Stimulated activated CD4-positive, alpha-beta T cell treated with anti-CD3 and anti-CD28 coated beads, Interleukin-2, amount 100 ng/mL, for 48 hours (primary cell): ENCODE measurements around the gene IGF1R.
A peak's percentile ranks its signal among the peaks of the same experiment; 100 is the strongest.

Experiments used
- DNase-seq, 2 donors: peaks; one replicate each; pipeline ENCODE4 v3.0.0-alpha.2; 2020

Gene IGF1R

DNA sequence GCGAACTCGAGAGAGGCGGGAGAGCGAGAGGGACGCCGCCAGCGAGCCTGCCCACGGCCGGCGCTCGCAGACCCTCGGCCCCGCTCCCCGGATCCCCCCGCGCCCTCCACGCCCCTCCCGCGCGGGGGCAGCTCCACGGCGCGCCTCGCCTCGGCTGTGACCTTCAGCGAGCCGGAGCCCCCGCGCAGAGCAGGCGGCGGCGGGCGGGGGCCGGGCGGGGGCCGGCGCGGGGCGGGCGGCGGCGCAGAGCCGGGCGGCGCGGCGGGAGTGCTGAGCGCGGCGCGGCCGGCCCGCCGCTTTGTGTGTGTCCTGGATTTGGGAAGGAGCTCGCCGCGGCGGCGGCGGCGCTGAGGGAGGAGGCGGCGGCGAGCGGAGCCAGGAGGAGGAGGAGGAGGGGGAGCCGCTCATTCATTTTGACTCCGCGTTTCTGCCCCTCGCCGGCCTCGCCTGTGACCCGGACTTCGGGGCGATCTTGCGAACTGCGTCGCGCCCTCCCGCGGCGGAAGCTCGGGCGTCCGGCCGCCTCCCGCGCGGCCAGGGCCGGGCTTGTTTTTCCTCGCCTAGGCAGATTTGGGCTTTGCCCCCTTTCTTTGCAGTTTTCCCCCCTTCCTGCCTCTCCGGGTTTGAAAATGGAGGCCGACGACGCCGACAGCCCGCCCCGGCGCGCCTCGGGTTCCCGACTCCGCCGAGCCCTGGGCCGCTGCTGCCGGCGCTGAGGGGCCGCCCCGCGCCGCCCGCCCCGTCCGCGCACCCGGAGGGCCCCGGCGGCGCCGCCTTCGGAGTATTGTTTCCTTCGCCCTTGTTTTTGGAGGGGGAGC lies 524 bp downstream of the IGF1R start:
- DNase-seq, result peak in 1 of 2 donors; percentile 41

DNA sequence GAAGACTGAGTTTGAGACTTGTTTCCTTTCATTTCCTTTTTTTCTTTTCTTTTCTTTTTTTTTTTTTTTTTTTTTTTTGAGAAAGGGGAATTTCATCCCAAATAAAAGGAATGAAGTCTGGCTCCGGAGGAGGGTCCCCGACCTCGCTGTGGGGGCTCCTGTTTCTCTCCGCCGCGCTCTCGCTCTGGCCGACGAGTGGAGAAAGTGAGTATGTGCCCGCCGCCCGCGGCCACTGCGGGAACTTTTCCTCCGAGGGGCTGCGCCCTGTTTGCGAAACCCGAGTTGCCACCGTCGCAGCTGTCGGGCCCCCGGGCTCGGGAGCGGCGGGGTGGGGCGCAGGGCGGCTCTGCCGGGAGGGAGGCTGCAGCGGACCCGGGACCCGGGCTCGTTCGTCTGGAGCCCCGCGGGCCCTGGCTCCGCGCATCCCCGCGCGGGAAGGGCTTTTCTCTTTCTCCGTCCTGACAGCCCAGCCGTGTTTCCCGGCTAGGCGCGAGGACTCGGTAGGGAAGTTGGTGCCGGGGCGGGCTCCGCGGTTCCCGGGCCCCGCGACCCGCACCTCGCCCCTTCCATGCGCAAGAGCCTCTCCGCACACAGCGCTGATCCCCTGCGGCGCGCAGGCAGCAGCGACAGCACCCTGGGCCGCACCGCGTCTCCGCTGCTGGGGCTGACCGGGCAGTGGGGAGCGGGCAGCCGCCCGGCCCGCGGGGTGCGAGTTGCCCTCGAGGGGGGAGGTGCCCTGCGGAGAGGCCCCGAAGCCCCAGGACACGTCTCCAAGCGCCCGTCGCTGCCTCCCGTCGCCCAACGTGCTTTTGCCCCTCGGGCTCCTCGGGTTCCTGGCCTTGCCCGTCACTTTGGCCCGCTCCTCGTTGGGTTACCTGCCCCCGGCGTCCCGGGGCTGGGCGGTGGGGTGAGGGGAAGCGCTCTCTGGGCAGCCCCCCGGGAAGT lies 1.4 kb downstream of the IGF1R start:
- DNase-seq, result peak in 1 of 2 donors; percentile 36

DNA sequence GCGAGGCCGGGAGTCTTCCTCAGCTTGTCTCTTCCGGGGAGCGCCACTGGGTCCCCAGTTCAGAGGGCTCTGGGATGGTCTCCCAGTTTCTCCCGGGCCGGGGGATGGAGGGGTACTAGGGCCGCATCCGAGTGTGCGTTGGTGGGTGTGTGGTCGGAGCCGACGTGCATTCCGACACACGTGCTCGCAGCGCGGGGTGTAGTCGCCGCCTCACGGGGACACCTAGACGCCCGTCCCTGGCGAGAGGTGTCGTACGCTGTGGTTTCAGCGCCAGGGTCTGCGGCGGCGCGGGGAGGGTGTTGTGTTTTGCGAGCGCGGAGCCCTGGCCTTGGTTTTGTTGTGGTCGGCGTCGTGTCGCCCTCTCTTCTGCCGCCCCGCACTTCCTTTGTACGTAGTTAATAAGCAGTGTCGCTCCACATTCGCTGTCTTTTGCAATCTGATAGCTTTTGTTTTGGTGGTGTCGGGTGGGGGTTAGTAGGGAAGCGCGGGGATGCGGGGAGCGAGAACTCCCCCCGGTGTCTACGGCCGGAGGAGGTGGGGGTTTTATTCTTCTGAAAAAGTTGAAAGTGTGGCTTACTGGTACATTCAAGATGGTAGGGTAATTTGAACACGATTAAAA lies 2.2 kb downstream of the IGF1R start:
- peak in 1 of 2 donors; percentile 31 for DNase-seq

DNA sequence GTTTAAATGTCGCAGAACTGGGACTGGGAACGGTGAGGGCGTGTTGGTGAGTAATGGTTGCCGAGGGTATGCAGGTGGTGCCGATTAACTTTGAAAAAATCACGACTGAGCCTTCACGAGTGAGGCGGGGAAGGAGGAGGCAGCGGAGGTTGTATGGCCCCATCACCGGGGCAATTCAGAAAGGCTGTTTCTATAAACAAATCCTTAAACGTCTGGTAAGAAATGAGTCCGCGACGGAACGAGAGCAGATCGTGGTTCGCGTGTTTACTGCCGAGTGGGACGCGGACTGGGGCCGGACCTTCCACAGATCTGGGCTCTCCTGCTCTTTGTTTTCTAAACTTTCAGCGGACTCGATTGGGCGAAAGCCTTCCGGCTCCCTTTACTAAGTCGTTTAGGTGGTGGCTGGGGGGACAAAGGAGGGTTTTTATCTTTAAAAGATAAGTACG lies 2.7 kb downstream of the IGF1R start:
- DNase-seq, result no peak

DNA sequence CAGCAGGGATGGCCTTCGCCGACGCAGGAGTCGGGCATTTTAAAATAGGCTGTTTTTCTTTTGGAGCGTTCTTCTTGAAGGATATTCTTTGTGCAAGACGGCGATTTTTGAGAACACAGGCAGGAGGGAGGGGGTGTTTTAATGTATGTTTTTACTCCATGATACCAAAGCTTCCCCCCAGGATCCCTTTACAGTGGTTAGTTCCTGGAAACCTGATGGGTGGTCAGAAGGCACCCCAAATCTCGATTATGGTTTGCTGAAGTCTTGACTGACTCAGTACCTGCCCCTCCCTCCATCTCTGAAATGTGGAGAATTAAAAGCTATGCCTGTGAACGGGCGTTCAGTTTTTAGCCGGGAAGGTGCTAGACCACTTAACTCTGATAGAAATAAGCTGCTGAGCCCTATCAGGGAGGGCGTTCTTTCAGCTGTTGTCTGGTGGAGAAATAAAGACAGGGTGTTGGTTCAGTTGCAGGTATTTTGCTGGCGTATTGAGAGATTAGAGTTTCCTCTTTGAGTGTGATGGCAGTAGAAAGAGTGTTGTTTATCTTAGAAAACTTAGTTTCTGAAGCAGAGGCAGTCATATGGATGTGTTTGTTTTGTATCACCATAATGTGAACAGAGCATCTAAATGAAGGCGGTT lies 3.4 kb downstream of the IGF1R start:
- no peak for DNase-seq

DNA sequence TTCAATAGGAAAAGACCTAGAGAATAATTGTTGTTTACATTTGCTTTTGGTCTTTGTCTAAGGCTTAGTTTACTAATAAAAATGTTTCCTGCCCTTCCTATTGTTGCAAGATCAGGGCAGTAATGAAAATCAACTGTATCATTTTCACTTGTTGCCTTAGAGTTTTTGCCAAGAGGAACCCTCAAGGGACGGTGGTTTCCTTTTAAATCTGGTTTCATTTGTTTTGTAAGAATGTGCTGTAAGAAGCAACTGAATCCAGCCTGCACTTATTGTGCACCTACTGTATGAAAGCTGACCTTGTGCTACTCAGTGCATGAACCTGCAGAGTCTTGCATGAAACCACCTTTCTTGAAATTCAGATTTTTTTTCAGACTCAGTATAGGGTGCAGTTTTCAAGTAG lies 5.3 kb downstream of the IGF1R start:
- DNase-seq, result no peak

DNA sequence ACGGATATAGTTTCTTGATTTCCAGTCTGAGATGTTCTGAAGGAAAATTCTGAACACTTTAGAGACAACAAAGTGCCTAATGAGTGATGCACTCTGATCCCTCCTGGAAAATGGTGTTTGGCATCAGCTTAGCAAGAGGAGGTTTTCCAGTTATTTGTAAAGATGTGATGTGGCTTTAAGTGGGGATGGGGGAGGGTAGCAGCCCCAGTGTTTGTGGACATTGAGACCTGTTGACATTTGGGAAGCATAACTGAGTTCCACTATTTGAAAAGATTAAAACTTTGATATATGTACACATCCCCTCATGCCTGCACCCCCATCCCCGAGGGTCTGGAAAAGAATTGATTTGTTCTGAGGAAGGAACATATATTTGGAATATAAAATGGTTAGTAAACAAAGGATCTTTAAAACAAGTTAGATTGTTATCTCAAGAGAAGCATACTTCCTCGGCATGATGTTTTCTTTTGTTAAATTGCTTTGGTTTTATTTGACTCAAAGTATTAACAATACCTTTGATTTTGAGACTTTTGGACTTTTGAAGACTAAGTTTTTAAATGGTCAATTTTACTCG lies 6.5 kb downstream of the IGF1R start:
- DNase-seq, result no peak

DNA sequence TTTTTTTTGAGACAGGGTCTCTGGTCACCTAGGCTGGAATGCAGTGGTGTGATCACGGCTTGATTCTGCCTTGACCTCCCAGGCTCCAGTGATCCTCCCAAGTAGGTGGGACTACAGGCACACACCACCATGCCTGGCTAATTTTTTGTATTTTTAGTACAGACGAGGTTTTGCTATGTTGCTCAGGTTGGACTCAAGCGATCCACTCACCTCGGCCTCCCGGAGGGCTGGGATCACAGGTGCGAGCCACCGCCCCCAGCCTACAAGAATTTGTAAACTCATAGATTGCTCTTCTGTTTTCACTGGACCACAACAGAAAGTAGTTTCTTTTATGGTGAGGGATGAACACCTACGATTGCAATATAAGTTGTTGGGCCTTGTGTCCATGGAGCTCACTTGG lies 7.4 kb downstream of the IGF1R start:
- DNase-seq, result no peak

DNA sequence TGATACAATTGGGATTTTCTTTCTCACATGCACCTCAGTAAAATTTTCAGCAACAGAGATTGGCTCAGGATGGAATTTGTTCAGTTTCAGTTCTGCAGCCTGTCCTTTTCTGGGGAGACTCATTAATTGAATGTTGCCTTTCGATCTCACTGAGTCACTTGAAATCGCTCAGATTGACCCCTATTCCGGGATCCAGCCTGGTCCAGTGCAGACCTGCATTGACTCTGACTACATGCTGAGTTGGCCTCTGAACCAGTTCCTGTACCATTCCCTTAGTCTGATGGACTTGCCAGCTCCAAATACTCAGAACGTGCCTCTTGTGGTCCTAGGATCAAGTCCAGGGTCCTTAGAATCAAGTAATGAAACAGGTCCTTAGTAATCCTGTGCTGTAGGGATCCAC lies 9.4 kb downstream of the IGF1R start:
- DNase-seq, result no peak

DNA sequence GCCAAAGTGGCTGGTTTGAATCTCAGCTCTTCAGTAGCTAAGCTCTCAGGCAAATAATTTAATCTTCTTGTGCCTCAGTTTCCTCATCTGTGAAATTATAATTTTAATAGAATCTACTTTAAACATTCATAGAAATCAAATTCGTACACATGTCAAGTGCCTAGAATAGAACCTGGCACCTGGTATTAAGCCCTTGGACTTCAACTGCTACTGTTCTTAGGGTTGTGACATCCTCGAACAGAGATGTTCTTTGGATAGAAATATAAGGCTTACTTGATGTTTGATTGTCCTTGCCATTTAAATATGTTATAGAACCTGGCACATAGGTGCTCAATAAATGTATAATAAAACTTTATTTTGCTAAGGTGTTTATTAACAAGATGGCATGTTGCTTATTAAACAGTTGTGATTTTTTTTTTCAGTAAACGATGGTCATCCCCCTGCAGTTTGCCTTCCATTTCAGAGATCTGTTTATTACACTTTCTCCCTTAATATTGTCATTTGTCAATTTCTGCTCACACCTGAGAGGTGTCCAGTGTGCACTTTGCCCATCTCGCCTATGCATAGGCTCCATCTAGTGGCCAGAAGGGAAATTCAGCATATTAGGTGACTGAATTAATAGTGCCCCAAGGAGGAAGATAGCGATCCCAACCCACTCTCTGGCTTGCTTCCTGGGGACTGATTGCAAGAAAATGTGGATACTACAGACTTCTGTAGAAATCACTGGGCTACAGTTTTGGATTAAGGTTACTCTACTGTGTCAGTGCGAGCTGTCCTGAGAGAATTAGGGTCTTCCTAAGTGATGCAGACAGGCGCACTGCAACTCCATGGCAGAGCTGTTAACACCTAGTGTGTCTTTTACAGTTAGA lies 10.7 kb downstream of the IGF1R start:
- DNase-seq, result no peak

DNA sequence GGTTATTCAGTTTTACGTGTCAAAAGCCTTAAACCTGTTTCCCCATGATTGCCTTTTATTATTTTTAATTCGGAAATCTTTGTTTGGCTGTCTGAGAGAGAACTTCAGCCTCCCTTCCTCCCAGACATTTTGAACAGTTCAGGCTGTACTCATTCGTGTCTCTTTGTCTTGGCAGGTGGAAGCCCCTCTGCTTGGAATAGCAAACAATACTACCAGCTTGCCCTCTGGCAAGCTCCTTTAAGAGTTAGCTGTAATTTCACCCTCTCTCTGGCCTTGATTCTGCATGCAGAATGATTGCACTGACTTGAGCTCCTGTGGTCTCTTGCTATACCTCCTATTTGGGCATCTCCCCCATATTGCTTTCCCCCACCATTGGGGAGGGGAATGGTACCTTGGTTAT lies 11.7 kb downstream of the IGF1R start:
- no peak for DNase-seq

DNA sequence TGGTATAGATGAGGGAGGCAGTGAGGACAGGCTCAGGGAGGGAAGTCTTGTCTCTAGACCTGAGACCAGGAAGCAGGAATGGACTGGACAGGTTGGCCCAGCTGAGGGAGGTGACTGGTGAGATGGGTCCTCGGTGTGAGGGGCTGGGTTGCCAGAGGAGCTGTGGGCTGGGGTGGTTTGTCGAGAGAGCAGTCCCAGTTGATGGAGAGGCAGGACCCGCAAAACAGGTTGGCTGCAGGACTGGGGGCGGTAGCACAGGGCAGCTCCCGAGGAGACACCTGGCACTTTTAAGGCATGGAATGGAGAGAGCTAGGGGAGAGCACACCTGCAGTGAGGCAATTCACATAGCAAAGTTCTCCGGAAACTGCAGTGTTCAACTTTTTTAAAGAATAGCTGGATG lies 14.7 kb downstream of the IGF1R start:
- DNase-seq, result no peak

DNA sequence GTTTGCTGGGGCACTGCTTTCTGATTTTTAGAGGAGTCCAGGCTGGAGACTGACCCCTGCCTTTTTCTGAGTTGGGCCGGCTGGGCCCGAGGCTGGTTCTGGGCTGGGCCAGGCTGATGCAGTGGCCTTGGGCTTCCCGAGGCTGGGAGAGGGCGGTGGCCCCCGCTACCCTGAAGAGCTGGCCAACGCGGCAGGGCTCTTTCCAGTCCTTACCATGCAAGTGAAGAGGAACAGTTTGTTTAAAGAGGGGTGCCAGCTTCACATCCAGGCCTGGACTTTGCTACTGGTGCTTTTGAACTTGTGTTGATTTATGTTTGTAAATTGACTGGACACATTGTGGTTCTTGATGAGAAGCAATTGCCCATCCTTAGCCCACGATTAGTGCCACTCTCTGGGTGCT lies 15.3 kb downstream of the IGF1R start:
- no peak for DNase-seq

DNA sequence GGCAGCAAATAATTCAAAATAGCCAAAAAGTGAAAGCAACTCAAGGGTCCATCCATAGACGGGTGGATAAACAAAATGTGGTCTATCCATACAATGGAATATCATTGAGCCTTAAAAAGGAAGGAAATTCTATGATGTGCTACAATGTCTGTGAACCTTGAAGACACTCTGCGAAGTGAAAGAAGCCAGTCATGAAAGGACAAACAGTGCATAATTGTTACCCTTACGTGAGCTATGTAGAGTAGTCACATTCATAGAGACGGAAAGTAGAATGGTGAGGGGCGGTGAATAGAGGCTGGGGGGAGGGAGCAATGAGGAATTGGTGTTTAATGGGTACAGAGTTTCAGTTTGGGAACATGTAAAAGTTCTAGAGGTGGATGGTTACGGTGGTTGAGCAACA lies 18.1 kb downstream of the IGF1R start:
- DNase-seq, result no peak

DNA sequence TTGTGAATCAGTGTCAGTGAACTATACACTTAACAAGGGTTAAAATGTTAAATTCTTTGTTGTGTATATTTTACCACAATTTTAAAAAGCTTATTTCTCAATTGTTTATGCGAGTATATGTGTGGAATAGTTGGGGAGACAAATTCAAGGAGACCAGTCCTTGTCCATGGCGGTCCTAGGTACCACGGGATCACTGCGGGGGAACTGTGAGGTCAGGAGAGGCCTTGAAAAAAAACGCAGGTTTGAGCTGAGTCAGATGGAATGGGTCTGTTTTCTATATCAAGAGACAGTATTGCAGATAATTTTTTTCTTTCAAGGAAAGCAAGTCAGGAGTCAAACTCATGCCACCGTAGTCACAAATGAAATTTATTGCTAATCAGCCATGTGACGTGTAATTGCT lies 18.5 kb downstream of the IGF1R start:
- DNase-seq, result no peak

DNA sequence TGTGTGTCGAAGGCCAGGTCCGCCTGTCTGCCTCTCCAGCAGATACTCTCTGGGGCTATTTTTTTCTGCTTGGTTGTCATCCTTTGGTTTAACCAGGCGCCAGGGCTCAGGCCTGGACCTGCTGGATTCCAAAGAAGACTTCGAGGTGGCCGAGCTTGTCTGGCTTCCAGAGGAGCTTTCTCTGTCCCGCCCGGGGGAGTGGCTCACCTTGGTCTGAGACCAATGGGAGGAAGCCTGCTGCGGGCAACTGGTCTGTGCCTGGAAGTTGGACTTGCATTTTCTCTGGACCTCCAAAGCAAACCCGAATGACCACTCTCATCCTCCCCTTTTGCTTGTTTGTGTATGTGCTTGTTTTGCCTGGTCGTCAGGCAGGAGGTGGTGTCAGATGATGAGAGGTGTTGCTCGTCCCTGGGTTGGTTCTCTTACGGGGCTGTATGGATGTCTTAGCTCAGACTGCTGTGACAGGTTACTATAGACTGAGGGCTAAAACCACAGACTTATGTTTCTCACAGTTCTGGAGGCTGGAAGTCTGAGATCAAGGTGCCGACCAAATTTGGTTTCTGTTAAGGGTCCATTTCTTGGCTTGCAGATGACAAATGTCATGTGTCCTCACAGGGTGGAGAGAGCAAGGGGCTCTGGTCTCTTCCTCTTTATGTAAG lies 19.3 kb downstream of the IGF1R start:
- no peak for DNase-seq

DNA sequence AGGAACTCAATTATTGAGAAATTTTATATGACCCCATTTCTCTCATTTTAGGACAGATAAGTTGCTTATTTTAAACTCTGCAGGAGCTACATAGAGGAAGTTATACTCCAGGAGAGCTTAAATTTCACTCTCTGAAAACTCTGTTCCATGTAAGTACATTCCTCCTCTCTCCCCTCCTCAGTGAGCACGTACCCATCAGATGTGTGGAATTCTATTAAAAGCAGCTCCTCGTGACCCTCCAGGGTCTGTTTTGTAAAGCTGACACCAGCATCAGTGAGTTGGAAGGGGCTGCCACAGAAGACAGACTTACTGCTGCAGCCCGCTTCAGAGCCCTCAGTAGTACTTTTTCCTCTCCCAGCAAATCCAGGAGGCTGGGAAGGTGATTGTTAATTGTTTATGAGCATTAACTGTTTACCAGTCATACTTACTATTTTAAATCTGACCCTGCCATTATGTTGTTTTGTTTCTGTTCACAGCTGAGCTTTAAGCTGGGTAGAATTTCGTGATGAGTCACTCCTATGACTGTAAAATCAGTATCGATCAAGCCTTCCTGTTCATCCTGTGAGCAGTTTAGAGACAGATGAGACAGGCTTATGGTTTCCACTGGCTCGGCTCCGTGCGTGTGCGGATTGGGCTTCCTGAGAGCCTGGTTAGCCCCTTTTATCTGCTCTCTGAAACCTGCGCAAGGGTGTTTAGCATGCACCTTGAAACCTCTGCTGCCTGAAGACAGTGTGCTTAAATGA lies 20.4 kb downstream of the IGF1R start:
- peak in 1 of 2 donors; percentile 20 for DNase-seq

DNA sequence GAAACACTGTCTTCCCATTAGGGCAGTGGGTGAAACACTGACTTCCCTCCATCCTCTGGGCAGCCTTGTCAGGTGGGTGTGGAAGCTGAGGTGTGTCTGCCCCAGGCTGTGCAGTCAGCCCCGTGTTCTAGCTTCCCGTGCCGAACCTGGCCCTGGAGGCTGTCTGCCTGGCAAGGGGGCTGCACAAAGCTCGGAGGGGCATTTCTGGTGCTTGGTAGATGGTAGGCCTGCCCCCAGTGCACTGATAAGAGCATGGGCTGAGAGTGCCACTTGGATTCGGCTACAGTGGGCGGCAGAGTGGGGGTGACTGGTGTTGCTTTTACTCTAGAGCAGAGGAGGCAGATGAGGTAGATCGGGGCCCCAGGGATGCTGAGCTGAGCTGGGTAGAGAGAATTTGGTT lies 21.3 kb downstream of the IGF1R start:
- no peak for DNase-seq

DNA sequence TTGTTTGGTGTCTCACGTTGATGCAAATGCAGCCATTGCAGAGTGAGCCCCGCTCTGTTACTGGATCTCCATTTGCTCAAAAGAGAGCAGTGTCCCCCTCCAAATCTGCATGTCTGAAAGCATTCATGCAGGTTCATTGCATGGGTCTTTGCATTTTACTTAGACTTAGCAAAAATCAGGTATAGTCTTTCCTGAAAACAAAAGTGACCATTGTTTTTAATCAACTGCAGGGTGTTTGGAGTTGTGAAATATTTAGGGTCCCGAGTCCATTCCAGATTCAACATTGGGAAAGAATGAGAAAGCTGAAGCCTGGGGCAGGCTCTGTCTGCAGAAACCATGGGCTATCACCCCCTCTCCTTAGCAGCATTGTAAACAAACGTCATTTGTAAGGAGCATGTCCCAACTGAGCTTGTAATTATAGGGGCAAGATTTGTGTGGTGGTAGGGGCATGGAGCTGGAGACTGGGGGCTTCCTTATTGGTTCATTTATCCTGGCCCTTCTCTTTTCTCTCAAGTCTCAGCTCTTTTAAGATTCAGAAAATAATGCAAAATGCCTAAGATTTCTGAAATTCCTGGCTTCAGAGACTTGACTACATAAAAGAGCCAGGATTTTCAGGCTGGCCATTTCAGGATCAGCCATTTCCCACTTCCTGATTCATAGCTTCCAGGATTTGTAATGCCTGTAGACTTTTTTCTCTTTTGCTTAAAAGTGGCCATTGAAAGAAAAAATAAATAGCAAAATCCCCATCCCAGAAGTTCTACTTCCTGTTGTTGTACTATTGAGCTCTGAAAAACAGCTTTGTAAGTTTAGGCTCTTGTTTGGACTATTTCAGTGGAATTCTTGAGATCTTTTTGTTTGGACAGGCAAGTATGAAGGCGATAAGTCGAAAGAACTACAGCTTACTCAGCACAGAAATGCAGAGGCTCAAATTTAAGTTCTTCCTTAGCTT lies 23.0 kb downstream of the IGF1R start:
- DNase-seq, result no peak
